K562 (cell line): Measurements from ENCODE around the gene REC8. TPM values are rescaled to one million over a fixed set of nuclear protein-coding genes. Genes with fewer than 3 reads are reported as not detected.
A peak's percentile ranks its signal among the peaks of the same experiment; 100 is the strongest.

Experiments used
- BACH1 ChIP-seq: fragments of 200-800 bp; sonication (Bioruptor generic); IDR thresholded peaks from 2 replicates; pipeline ENCODE4 v1.6.1; 2016; ENCODE audit warnings: missing genetic modification characterization, missing compliant biosample characterization
- TGIF2 ChIP-seq: sonication (generic); formaldehyde crosslinking; IDR thresholded peaks from 2 replicates; pipeline ENCODE4 v1.8.1; 2022; ENCODE audit warnings: mild to moderate bottlenecking, missing genetic modification reagents, moderate library complexity
- ZC3H11A ChIP-seq: IDR thresholded peaks from 2 replicates; pipeline ENCODE4 v1.6.1; 2012; ENCODE audit warnings: low read depth, low read length, improper control_type of control experiment
- polyA plus RNA-seq, 8 experiments: library from polyadenylated mRNA; depleted of rRNA in 4 of 8; stranded (reverse) in 5 of 8; unstranded in 3 of 8; fragments of >200 nt; fragmentation: Nextera tagmentation in 2 of 8; fragmentation: Illumina TruSeq in 1 of 8; extraction: Ambion mirVana in 2 of 8; extraction: Trizol in 1 of 8; gene quantifications; 2 replicates each; pipeline versions ENCODE4 v1.2.1 to v1.2.3, GENCODE V29; 2011 to 2014; ENCODE audit warnings: inconsistent platforms in 1 of 8, missing spikeins in 1 of 8
- total RNA-seq, 7 experiments: library from RNA; depleted of rRNA in 6 of 7; stranded (reverse); fragments of >200 nt in 6 of 7; fragmentation: Illumina TruSeq in 2 of 7; extraction: Trizol in 2 of 7; gene quantifications; 2 replicates each; pipeline versions ENCODE4 v1.2.1 to v1.2.3, GENCODE V29; 2011 to 2021; ENCODE audit warnings: low replicate concordance in 1 of 7
- TF ChIP-seq, protein P1 (sequence below): sonication (generic); formaldehyde crosslinking; IDR thresholded peaks from 2 replicates; pipeline ENCODE4 v1.9.0; 2022; ENCODE audit warnings: mild to moderate bottlenecking, missing genetic modification reagents
- TF ChIP-seq, protein P2 (sequence below): fragments of 200-600 bp; sonication (generic); IDR thresholded peaks from one replicate; pipeline ENCODE4 v1.6.1; 2012; ENCODE audit warnings: mild to moderate bottlenecking, low read depth, low read length, inconsistent platforms
- TF ChIP-seq, protein P3 (sequence below): fragments of 450-650 bp; IDR thresholded peaks from 2 replicates; pipeline ENCODE4 v1.6.1; 2016; ENCODE audit warnings: borderline replicate concordance
- TF ChIP-seq, protein P4 (sequence below): IDR thresholded peaks from 3 replicates; pipeline ENCODE4 v1.6.1; 2011; ENCODE audit warnings: borderline replicate concordance, mild to moderate bottlenecking; ENCODE audit not compliant: insufficient read length, insufficient read depth
- TF ChIP-seq, protein P5 (sequence below): fragments of 450-650 bp; formaldehyde crosslinking; IDR thresholded peaks from 2 replicates; pipeline ENCODE4 v1.4.0; 2022; ENCODE audit warnings: missing genetic modification characterization

The REC8 gene
- total and polyA plus RNA-seq, 9 of the 15 experiments (the other 6 are each of a cell fraction or from before 2014, with no cell fraction given) = 0.11 to 2.5 (median 0.85) TPM

DNA sequence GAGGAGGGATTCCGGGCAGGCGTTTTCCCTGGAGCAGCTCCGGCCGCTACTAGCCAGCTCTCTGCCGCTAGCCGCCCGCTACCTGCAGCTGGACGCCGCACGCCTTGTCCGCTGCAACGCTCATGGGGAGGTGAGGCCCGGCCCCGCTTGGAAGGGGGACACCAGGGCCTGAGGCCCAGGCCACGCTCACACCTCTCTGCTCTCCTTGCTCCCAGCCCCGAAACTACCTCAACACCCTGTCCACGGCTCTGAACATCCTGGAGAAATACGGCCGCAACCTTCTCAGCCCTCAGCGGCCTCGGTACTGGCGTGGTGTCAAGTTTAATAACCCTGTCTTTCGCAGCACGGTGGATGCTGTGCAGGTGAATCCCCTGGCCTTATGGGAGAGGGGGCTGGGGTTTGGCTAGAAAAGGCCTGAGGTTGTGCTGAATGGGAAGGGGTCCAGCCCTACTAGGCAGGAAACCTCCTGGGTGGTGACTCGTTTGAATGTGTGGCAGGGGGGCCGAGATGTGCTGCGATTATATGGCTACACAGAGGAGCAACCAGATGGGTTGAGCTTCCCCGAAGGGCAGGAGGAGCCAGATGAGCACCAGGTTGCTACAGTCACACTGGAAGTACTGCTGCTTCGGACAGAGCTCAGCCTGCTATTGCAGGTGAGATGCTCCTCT lies 24.0 kb upstream of the REC8 start (continued):
- TF ChIP-seq, protein P1, sequence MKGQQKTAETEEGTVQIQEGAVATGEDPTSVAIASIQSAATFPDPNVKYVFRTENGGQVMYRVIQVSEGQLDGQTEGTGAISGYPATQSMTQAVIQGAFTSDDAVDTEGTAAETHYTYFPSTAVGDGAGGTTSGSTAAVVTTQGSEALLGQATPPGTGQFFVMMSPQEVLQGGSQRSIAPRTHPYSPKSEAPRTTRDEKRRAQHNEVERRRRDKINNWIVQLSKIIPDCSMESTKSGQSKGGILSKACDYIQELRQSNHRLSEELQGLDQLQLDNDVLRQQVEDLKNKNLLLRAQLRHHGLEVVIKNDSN = no peak
- TF ChIP-seq, protein P2, sequence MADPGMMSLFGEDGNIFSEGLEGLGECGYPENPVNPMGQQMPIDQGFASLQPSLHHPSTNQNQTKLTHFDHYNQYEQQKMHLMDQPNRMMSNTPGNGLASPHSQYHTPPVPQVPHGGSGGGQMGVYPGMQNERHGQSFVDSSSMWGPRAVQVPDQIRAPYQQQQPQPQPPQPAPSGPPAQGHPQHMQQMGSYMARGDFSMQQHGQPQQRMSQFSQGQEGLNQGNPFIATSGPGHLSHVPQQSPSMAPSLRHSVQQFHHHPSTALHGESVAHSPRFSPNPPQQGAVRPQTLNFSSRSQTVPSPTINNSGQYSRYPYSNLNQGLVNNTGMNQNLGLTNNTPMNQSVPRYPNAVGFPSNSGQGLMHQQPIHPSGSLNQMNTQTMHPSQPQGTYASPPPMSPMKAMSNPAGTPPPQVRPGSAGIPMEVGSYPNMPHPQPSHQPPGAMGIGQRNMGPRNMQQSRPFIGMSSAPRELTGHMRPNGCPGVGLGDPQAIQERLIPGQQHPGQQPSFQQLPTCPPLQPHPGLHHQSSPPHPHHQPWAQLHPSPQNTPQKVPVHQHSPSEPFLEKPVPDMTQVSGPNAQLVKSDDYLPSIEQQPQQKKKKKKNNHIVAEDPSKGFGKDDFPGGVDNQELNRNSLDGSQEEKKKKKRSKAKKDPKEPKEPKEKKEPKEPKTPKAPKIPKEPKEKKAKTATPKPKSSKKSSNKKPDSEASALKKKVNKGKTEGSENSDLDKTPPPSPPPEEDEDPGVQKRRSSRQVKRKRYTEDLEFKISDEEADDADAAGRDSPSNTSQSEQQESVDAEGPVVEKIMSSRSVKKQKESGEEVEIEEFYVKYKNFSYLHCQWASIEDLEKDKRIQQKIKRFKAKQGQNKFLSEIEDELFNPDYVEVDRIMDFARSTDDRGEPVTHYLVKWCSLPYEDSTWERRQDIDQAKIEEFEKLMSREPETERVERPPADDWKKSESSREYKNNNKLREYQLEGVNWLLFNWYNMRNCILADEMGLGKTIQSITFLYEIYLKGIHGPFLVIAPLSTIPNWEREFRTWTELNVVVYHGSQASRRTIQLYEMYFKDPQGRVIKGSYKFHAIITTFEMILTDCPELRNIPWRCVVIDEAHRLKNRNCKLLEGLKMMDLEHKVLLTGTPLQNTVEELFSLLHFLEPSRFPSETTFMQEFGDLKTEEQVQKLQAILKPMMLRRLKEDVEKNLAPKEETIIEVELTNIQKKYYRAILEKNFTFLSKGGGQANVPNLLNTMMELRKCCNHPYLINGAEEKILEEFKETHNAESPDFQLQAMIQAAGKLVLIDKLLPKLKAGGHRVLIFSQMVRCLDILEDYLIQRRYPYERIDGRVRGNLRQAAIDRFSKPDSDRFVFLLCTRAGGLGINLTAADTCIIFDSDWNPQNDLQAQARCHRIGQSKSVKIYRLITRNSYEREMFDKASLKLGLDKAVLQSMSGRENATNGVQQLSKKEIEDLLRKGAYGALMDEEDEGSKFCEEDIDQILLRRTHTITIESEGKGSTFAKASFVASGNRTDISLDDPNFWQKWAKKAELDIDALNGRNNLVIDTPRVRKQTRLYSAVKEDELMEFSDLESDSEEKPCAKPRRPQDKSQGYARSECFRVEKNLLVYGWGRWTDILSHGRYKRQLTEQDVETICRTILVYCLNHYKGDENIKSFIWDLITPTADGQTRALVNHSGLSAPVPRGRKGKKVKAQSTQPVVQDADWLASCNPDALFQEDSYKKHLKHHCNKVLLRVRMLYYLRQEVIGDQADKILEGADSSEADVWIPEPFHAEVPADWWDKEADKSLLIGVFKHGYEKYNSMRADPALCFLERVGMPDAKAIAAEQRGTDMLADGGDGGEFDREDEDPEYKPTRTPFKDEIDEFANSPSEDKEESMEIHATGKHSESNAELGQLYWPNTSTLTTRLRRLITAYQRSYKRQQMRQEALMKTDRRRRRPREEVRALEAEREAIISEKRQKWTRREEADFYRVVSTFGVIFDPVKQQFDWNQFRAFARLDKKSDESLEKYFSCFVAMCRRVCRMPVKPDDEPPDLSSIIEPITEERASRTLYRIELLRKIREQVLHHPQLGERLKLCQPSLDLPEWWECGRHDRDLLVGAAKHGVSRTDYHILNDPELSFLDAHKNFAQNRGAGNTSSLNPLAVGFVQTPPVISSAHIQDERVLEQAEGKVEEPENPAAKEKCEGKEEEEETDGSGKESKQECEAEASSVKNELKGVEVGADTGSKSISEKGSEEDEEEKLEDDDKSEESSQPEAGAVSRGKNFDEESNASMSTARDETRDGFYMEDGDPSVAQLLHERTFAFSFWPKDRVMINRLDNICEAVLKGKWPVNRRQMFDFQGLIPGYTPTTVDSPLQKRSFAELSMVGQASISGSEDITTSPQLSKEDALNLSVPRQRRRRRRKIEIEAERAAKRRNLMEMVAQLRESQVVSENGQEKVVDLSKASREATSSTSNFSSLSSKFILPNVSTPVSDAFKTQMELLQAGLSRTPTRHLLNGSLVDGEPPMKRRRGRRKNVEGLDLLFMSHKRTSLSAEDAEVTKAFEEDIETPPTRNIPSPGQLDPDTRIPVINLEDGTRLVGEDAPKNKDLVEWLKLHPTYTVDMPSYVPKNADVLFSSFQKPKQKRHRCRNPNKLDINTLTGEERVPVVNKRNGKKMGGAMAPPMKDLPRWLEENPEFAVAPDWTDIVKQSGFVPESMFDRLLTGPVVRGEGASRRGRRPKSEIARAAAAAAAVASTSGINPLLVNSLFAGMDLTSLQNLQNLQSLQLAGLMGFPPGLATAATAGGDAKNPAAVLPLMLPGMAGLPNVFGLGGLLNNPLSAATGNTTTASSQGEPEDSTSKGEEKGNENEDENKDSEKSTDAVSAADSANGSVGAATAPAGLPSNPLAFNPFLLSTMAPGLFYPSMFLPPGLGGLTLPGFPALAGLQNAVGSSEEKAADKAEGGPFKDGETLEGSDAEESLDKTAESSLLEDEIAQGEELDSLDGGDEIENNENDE = no peak
- TF ChIP-seq, protein P3, sequence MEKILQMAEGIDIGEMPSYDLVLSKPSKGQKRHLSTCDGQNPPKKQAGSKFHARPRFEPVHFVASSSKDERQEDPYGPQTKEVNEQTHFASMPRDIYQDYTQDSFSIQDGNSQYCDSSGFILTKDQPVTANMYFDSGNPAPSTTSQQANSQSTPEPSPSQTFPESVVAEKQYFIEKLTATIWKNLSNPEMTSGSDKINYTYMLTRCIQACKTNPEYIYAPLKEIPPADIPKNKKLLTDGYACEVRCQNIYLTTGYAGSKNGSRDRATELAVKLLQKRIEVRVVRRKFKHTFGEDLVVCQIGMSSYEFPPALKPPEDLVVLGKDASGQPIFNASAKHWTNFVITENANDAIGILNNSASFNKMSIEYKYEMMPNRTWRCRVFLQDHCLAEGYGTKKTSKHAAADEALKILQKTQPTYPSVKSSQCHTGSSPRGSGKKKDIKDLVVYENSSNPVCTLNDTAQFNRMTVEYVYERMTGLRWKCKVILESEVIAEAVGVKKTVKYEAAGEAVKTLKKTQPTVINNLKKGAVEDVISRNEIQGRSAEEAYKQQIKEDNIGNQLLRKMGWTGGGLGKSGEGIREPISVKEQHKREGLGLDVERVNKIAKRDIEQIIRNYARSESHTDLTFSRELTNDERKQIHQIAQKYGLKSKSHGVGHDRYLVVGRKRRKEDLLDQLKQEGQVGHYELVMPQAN = 0 out of 2 replicates have a peak, but pooled peaks have one; percentile 40
- TF ChIP-seq, protein P4, sequence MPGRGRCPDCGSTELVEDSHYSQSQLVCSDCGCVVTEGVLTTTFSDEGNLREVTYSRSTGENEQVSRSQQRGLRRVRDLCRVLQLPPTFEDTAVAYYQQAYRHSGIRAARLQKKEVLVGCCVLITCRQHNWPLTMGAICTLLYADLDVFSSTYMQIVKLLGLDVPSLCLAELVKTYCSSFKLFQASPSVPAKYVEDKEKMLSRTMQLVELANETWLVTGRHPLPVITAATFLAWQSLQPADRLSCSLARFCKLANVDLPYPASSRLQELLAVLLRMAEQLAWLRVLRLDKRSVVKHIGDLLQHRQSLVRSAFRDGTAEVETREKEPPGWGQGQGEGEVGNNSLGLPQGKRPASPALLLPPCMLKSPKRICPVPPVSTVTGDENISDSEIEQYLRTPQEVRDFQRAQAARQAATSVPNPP = no peak
- TF ChIP-seq, protein P5, sequence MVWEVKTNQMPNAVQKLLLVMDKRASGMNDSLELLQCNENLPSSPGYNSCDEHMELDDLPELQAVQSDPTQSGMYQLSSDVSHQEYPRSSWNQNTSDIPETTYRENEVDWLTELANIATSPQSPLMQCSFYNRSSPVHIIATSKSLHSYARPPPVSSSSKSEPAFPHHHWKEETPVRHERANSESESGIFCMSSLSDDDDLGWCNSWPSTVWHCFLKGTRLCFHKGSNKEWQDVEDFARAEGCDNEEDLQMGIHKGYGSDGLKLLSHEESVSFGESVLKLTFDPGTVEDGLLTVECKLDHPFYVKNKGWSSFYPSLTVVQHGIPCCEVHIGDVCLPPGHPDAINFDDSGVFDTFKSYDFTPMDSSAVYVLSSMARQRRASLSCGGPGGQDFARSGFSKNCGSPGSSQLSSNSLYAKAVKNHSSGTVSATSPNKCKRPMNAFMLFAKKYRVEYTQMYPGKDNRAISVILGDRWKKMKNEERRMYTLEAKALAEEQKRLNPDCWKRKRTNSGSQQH (CRISPR knock-in tag) = no peak
- TF ChIP-seq BACH1 = no peak
- no peak for TF ChIP-seq TGIF2 (CRISPR knock-in tag)
- TF ChIP-seq ZC3H11A = no peak
